HepG2 (cell line): ENCODE data around the gene HSPA1L. TPM values are rescaled to one million over a fixed set of nuclear protein-coding genes. Genes with fewer than 3 reads are reported as not detected.

Source experiments
- ATAD3A ChIP-seq: sonication (generic); formaldehyde crosslinking; IDR thresholded peaks from 2 replicates; pipeline ENCODE4 v1.4.0; 2020; ENCODE audit warnings: missing genetic modification reagents
- CBFB ChIP-seq: sonication (generic); formaldehyde crosslinking; IDR thresholded peaks from 2 replicates; pipeline ENCODE4 v1.4.0; 2020; ENCODE audit warnings: missing genetic modification reagents
- EED ChIP-seq: sonication (generic); formaldehyde crosslinking; IDR thresholded peaks from 2 replicates; pipeline ENCODE4 v1.5.0; 2020; ENCODE audit warnings: mild to moderate bottlenecking, missing genetic modification reagents
- EP300 ChIP-seq, 3 experiments: sonication (generic) in 1 of 3; formaldehyde crosslinking in 1 of 3; IDR thresholded peaks; 2 replicates each; pipeline versions ENCODE4 v1.5.1 to v1.6.1; 2011 to 2020; ENCODE audit warnings: low read depth in 2 of 3, low read length in 2 of 3, borderline replicate concordance in 1 of 3, improper control_type of control experiment in 1 of 3, mild to moderate bottlenecking in 1 of 3, missing genetic modification reagents in 1 of 3, moderate library complexity in 1 of 3
- GABPA ChIP-seq, 2 experiments: IDR thresholded peaks; 2 replicates each; pipeline ENCODE4 v1.6.1; 2011 to 2016; ENCODE audit warnings: low read depth in 2 of 2, low read length in 1 of 2, missing biosample characterization in 1 of 2, missing genetic modification characterization in 1 of 2
- KLF16 ChIP-seq, 2 experiments: sonication (generic) in 1 of 2; formaldehyde crosslinking in 1 of 2; IDR thresholded peaks; 2 replicates each; pipeline versions ENCODE4 v1.6.1 to v1.8.0; 2016 to 2023; ENCODE audit warnings: missing genetic modification reagents in 2 of 2, missing compliant biosample characterization in 1 of 2
- KLF6 ChIP-seq: IDR thresholded peaks from 2 replicates; pipeline ENCODE4 v1.8.0; 2016; ENCODE audit warnings: missing biosample characterization, missing genetic modification reagents
- NKX3-1 ChIP-seq: sonication (generic); formaldehyde crosslinking; IDR thresholded peaks from 2 replicates; pipeline ENCODE4 v1.5.0; 2020; ENCODE audit warnings: missing genetic modification reagents
- NONO ChIP-seq, 2 experiments: fragments of 450-650 bp in 1 of 2; sonication (generic) in 1 of 2; formaldehyde crosslinking in 1 of 2; IDR thresholded peaks in 1 of 2; conservative IDR thresholded peaks in 1 of 2; 2 replicates each; pipeline versions ENCODE4 v1.6.1 to v1.8.0; 2017 to 2022; ENCODE audit warnings: mild to moderate bottlenecking in 1 of 2, missing genetic modification reagents in 1 of 2, moderate library complexity in 1 of 2
- NR2F2 ChIP-seq: IDR thresholded peaks from 2 replicates; pipeline ENCODE4 v1.6.1; 2012; ENCODE audit warnings: low read depth, inconsistent platforms, borderline replicate concordance
- POGZ ChIP-seq: sonication (generic); formaldehyde crosslinking; IDR thresholded peaks from 2 replicates; pipeline ENCODE4 v1.4.0; 2020; ENCODE audit warnings: mild to moderate bottlenecking, missing genetic modification reagents
- RAD51 ChIP-seq: fragments of 450-650 bp; IDR thresholded peaks from 2 replicates; pipeline ENCODE4 v1.6.1; 2016; ENCODE audit warnings: borderline replicate concordance
- RBM22 ChIP-seq: fragments of 200-400 bp; formaldehyde crosslinking; optimal IDR thresholded peaks from 2 replicates; pipeline ENCODE3; 2017; ENCODE audit warnings: mild to moderate bottlenecking, low read length, moderate library complexity
- ZBTB7B ChIP-seq: sonication (generic); formaldehyde crosslinking; IDR thresholded peaks from 2 replicates; pipeline ENCODE4 v1.4.0; 2020; ENCODE audit warnings: missing genetic modification reagents
- ZBTB8A ChIP-seq: sonication (generic); formaldehyde crosslinking; IDR thresholded peaks from 2 replicates; pipeline ENCODE4 v1.4.0; 2020; ENCODE audit warnings: mild to moderate bottlenecking, low read depth, missing genetic modification reagents, borderline replicate concordance
- ZFAT ChIP-seq: sonication (generic); formaldehyde crosslinking; conservative IDR thresholded peaks from 2 replicates; pipeline ENCODE4 v1.8.1; 2023; ENCODE audit warnings: missing genetic modification reagents, inconsistent platforms
- ZFP41 ChIP-seq: sonication (generic); formaldehyde crosslinking; IDR thresholded peaks from 2 replicates; pipeline ENCODE4 v1.4.0; 2020; ENCODE audit warnings: mild to moderate bottlenecking, missing genetic modification reagents, borderline replicate concordance
- ZNF180 ChIP-seq: sonication (generic); formaldehyde crosslinking; IDR thresholded peaks from 2 replicates; pipeline ENCODE4 v1.4.0; 2020; ENCODE audit warnings: low read depth, missing genetic modification reagents, borderline replicate concordance
- ZNF264 ChIP-seq: sonication (generic); formaldehyde crosslinking; IDR thresholded peaks from 2 replicates; pipeline ENCODE4 v1.4.0; 2020; ENCODE audit warnings: missing genetic modification reagents
- ZNF720 ChIP-seq: sonication (generic); formaldehyde crosslinking; IDR thresholded peaks from 2 replicates; pipeline ENCODE4 v1.4.0; 2020; ENCODE audit warnings: missing genetic modification reagents
- polyA plus RNA-seq, 8 experiments: library from polyadenylated mRNA; depleted of rRNA in 3 of 8; stranded (reverse) in 7 of 8; unstranded in 1 of 8; fragments of >200 nt; fragmentation: Illumina TruSeq in 4 of 8; extraction: Trizol in 4 of 8; gene quantifications; 2 replicates each; pipeline versions ENCODE4 v1.2.1 to v1.2.3, GENCODE V29; 2011 to 2016; ENCODE audit warnings: low read depth in 4 of 8, missing spikeins in 1 of 8, mixed read lengths in 1 of 8; ENCODE audit not compliant: insufficient read depth in 1 of 8
- total RNA-seq, 5 experiments: library from RNA; depleted of rRNA; stranded (reverse); fragments of >200 nt; fragmentation: Illumina TruSeq; extraction: Trizol; gene quantifications; 2 replicates each; pipeline ENCODE4 v1.2.3, GENCODE V29; 2016; ENCODE audit warnings: low read depth in 1 of 5
- TF ChIP-seq, protein P1 (sequence below), 2 experiments: sonication (generic) in 1 of 2; formaldehyde crosslinking in 1 of 2; IDR thresholded peaks; 2 replicates each; pipeline versions ENCODE4 v1.5.1 to v1.6.1; 2011 to 2020; ENCODE audit warnings: borderline replicate concordance in 1 of 2, low read depth in 1 of 2, low read length in 1 of 2, mild to moderate bottlenecking in 1 of 2, missing genetic modification reagents in 1 of 2, moderate library complexity in 1 of 2
- TF ChIP-seq, protein P2 (sequence below): sonication (generic); formaldehyde crosslinking; IDR thresholded peaks from 2 replicates; pipeline ENCODE4 v1.4.0; 2020; ENCODE audit warnings: missing genetic modification reagents
- TF ChIP-seq, protein P3 (sequence below): sonication (generic); formaldehyde crosslinking; IDR thresholded peaks from 2 replicates; pipeline ENCODE4 v1.5.0; 2020; ENCODE audit warnings: mild to moderate bottlenecking, missing genetic modification reagents

The HSPA1L gene
- total and polyA plus RNA-seq, 2 of the 13 experiments (the other 11 are each of a cell fraction or from before 2014, with no cell fraction given), result 0.55 to 1.0 TPM

DNA sequence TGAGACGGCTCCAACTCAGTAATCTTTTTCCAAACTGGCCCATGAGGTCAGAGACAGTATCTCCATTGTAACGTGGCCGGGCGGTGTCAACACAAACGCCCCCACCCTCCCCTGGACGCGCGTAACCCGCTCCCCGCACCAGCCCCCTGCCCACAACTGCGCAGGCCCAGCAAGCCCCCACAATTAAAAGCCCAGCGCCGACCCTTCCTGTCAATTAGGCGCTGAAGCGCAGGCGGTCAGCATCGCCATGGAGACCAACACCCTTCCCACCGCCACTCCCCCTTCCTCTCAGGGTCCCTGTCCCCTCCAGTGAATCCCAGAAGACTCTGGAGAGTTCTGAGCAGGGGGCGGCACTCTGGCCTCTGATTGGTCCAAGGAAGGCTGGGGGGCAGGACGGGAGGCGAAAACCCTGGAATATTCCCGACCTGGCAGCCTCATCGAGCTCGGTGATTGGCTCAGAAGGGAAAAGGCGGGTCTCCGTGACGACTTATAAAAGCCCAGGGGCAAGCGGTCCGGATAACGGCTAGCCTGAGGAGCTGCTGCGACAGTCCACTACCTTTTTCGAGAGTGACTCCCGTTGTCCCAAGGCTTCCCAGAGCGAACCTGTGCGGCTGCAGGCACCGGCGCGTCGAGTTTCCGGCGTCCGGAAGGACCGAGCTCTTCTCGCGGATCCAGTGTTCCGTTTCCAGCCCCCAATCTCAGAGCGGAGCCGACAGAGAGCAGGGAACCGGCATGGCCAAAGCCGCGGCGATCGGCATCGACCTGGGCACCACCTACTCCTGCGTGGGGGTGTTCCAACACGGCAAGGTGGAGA lies at the start of gene HSPA1L, which contains the start of gene HSPA1A (continued):
- TF ChIP-seq, protein P1, sequence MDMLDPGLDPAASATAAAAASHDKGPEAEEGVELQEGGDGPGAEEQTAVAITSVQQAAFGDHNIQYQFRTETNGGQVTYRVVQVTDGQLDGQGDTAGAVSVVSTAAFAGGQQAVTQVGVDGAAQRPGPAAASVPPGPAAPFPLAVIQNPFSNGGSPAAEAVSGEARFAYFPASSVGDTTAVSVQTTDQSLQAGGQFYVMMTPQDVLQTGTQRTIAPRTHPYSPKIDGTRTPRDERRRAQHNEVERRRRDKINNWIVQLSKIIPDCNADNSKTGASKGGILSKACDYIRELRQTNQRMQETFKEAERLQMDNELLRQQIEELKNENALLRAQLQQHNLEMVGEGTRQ (IDR thresholded peaks at IDR 0.05; ENCODE audit: low read depth, low read length), result no peak
- TF ChIP-seq, protein P1 (CRISPR knock-in tag; IDR thresholded peaks at IDR 0.05; ENCODE audit: borderline replicate concordance), result no peak
- TF ChIP-seq NONO (IDR thresholded peaks at IDR 0.05) (no peak), NONO (CRISPR knock-in tag; conservative IDR thresholded peaks at IDR 0.05) (no peak; the same call in 1 of the 2 replicates), ZBTB8A (CRISPR knock-in tag) (no peak), RAD51 (no peak), ZFAT (CRISPR knock-in tag) (no peak), EED (CRISPR knock-in tag) (0 out of 2 replicates have a peak, but pooled peaks have one; percentile 39), CBFB (no peak), ZNF180 (CRISPR knock-in tag) (no peak), KLF16 (CRISPR knock-in tag; IDR thresholded peaks at IDR 0.05) (peak in 1 of 2 experiments; percentile 64; a peak in 1 of 4 replicates), ZBTB7B (peak; percentile 40; the same call in 1 of the 2 replicates), KLF6 (CRISPR knock-in tag) (no peak), NR2F2 (peak; percentile 37; the same call in 1 of the 2 replicates), ATAD3A (CRISPR knock-in tag) (no peak), POGZ (CRISPR knock-in tag) (no peak; the same call in 1 of the 2 replicates), GABPA (IDR thresholded peaks at IDR 0.05; ENCODE audit: low read depth, low read length) (peak; percentile 14; the same call in 1 of the 2 replicates), GABPA (CRISPR knock-in tag; IDR thresholded peaks at IDR 0.05; ENCODE audit: low read depth) (no peak), RBM22 (no peak), ZNF264 (CRISPR knock-in tag) (no peak), ZFP41 (CRISPR knock-in tag) (no peak), ZNF720 (CRISPR knock-in tag) (no peak), NKX3-1 (CRISPR knock-in tag) (no peak), EP300 (IDR thresholded peaks at IDR 0.05; ENCODE audit: low read depth in 2 of 2, low read length in 2 of 2) (peak in 1 of 2 experiments; percentile 63; a peak in 2 of 4 replicates), EP300 (CRISPR knock-in tag; IDR thresholded peaks at IDR 0.05; ENCODE audit: borderline replicate concordance) (peak; percentile 18; the same call in 1 of the 2 replicates)
- TF ChIP-seq, protein P2, sequence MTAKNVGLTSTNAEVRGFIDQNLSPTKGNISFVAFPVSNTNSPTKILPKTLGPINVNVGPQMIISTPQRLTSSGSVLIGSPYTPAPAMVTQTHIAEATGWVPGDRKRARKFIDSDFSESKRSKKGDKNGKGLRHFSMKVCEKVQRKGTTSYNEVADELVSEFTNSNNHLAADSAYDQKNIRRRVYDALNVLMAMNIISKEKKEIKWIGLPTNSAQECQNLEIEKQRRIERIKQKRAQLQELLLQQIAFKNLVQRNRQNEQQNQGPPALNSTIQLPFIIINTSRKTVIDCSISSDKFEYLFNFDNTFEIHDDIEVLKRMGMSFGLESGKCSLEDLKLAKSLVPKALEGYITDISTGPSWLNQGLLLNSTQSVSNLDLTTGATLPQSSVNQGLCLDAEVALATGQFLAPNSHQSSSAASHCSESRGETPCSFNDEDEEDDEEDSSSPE (CRISPR knock-in tag), result no peak; the same call in 1 of the 2 replicates
- TF ChIP-seq, protein P3, sequence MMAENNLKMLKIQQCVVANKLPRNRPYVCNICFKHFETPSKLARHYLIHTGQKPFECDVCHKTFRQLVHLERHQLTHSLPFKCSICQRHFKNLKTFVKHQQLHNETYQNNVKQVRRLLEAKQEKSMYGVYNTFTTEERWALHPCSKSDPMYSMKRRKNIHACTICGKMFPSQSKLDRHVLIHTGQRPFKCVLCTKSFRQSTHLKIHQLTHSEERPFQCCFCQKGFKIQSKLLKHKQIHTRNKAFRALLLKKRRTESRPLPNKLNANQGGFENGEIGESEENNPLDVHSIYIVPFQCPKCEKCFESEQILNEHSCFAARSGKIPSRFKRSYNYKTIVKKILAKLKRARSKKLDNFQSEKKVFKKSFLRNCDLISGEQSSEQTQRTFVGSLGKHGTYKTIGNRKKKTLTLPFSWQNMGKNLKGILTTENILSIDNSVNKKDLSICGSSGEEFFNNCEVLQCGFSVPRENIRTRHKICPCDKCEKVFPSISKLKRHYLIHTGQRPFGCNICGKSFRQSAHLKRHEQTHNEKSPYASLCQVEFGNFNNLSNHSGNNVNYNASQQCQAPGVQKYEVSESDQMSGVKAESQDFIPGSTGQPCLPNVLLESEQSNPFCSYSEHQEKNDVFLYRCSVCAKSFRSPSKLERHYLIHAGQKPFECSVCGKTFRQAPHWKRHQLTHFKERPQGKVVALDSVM, result no peak
